Choroid plexus epithelial cell (primary cell): ENCODE results near the gene ARHGAP31.

Experiments used
- DNase-seq: peaks from one replicate; pipeline ENCODE4 v3.0.0-alpha.2; 2010; ENCODE audit warnings: low read depth
- H3K4me3 ChIP-seq: 2 replicates; pipeline ENCODE4 v1.5.1; 2011; ENCODE audit warnings: low read depth, mild to moderate bottlenecking, control low read depth, low read length, moderate library complexity
- TF ChIP-seq, protein P1 (sequence below): conservative IDR thresholded peaks from 2 replicates; pipeline ENCODE4 v1.5.1; 2011; ENCODE audit warnings: low read depth, mild to moderate bottlenecking, control low read depth, inconsistent platforms, low read length, moderate library complexity

ARHGAP31 gene

GRCh38 chr3:119427669-119428068 is 133.5 kb downstream of the ARHGAP31 start:
- TF ChIP-seq, protein P1, sequence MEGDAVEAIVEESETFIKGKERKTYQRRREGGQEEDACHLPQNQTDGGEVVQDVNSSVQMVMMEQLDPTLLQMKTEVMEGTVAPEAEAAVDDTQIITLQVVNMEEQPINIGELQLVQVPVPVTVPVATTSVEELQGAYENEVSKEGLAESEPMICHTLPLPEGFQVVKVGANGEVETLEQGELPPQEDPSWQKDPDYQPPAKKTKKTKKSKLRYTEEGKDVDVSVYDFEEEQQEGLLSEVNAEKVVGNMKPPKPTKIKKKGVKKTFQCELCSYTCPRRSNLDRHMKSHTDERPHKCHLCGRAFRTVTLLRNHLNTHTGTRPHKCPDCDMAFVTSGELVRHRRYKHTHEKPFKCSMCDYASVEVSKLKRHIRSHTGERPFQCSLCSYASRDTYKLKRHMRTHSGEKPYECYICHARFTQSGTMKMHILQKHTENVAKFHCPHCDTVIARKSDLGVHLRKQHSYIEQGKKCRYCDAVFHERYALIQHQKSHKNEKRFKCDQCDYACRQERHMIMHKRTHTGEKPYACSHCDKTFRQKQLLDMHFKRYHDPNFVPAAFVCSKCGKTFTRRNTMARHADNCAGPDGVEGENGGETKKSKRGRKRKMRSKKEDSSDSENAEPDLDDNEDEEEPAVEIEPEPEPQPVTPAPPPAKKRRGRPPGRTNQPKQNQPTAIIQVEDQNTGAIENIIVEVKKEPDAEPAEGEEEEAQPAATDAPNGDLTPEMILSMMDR, result no peak
- no peak for DNase-seq
- H3K4me3 ChIP-seq, result no peak overlapping the region

GRCh38 chr3:119428538-119428937 is 134.4 kb downstream of the ARHGAP31 start:
- peak; percentile 15 for DNase-seq
- TF ChIP-seq, protein P1, result peak; percentile 11

GRCh38 chr3:119433613-119434325 is 139.6 kb downstream of the ARHGAP31 start:
- DNase-seq, result no peak
- TF ChIP-seq, protein P1, result no peak
- no peak overlapping the region for H3K4me3 ChIP-seq

More at GRCh38 chr3:119428538-119428937, 134.4 kb downstream of the ARHGAP31 start:
- no peak overlapping the region for H3K4me3 ChIP-seq

DNA sequence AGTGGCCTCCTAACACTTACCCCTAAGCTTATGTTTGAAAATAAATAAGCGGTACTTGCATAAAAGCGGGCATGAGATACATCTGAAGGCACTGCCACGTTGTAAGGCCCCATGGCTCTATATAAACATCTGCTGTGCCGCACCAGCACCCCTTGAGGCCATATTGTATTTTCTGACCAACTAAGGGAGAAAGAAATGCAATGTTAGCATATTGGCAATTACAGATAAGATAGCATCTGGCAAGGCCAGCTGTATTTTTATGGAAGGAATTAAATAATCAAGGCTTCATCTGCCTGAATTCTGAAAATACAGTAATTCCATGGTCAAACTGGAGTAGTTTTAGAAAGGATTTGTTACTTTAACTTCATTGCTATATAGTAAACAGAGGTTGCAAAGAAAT is 140.5 kb downstream of the ARHGAP31 start:
- no peak overlapping the region for H3K4me3 ChIP-seq
- DNase-seq, result no peak
- TF ChIP-seq, protein P1, result no peak

DNA sequence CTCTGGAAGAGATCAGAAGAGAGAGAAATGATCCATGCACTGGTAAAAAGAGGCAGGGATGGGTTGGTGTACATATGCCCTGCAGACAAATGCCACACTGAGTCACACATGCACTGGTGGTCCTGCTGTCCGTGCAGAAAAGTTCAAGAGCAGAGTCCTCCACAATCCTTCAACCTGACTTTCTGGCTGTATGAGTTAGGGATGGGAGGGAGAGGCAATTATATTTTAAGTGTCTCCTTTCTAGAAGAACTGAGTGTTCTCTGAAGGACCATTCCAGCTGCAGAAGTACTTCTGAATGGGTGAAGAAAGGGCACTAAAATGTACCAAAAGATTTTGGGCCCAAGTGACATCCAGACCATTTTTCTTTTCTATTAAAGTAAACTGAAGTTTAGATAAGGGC is 142.8 kb downstream of the ARHGAP31 start:
- no peak for DNase-seq
- H3K4me3 ChIP-seq, result no peak overlapping the region
- TF ChIP-seq, protein P1, result no peak

DNA sequence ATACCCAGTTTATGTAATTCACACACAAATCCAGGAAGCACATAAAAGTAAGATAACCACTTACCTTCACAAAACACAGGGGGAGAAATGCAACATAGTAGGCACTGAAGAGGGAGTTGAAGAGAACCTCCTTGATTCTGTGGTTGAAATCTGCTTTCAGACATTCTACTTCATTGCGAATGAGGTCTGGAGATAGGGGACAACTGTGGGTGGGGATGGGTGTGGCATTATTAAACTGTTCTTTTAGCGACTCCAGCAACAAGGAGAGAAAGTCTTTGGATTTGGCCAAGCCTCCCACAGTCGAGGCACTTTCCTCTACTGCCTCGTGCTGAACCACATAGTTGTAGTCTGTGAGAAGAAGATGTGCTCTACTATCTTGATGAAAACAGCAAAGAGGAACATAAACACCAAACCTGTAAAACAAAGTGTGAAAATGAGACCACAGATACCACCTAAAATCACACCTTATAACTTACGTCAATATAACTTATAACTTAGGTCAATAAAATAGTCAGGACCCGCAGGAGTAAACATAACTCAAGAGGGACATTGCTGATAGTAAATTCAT is 143.6 kb downstream of the ARHGAP31 start:
- DNase-seq, result no peak
- no peak overlapping the region for H3K4me3 ChIP-seq
- TF ChIP-seq, protein P1, result no peak

GRCh38 chr3:119443179-119443578 is 149.0 kb downstream of the ARHGAP31 start:
- TF ChIP-seq, protein P1, result no peak
- no peak for DNase-seq
- no peak overlapping the region for H3K4me3 ChIP-seq
